Natural killer cell treated with Interleukin-12 subunit alpha and Interleukin-12 subunit beta and Interleukin-15 and Interleukin-18, amount 100 ng/mL, for 72 hours (primary cell): ENCODE measurements around the gene C9orf72. TPM values are rescaled to one million over a fixed set of nuclear protein-coding genes. Genes with fewer than 3 reads are reported as not detected.
A peak's percentile ranks its signal among the peaks of the same experiment; 100 is the strongest.
"Not testable (repeated sequence)": the region's sequence is repeated elsewhere in the genome, so short reads cannot be mapped to it uniquely, and the experiment has no call there.

Experiments used
- ATAC-seq, 2 donors: fragments of 150-1000 bp; cut with Tn5 transposase in 1 of 2; sonication (Bioruptor Pico), chemical (Tn5 transposase) in 1 of 2; 2 replicates each; pipeline ENCODE4 v1.10.0; 2021
- DNase-seq: peaks from one replicate; pipeline ENCODE4 v3.0.0; 2022; ENCODE audit warnings: low spot score
- H3K27ac Mint-ChIP-seq, 2 donors: 1 replicate in 1 of 2; 2 replicates in 1 of 2; pipeline ENCODE4 v1.8.0; 2022; ENCODE audit warnings: mixed read lengths in 2 of 2, mild to moderate bottlenecking in 1 of 2, moderate library complexity in 1 of 2
- H3K27me3 Mint-ChIP-seq, 2 donors: 1 replicate in 1 of 2; 2 replicates in 1 of 2; pipeline ENCODE4 v1.8.0; 2022; ENCODE audit warnings: mixed read lengths in 2 of 2
- H3K36me3 Mint-ChIP-seq: one replicate; pipeline ENCODE4 v1.8.0; 2022; ENCODE audit warnings: mixed read lengths
- H3K4me1 Mint-ChIP-seq, 2 donors: 1 replicate in 1 of 2; 2 replicates in 1 of 2; pipeline ENCODE4 v1.8.0; 2022; ENCODE audit warnings: low read depth in 2 of 2, mixed read lengths in 2 of 2, mild to moderate bottlenecking in 1 of 2
- H3K4me3 Mint-ChIP-seq: one replicate; pipeline ENCODE4 v1.8.0; 2022; ENCODE audit warnings: mixed read lengths
- H3K9me3 Mint-ChIP-seq: 2 replicates; pipeline ENCODE4 v1.8.0; 2022; ENCODE audit warnings: mixed read lengths
- total RNA-seq, 2 donors: library from RNA; stranded (reverse); gene quantifications; one replicate each; pipeline ENCODE4 v1.2.3, GENCODE V29; 2022

Gene C9orf72
- total RNA-seq, 2 donors from 2014 or later: 4.0 to 6.1 TPM

DNA sequence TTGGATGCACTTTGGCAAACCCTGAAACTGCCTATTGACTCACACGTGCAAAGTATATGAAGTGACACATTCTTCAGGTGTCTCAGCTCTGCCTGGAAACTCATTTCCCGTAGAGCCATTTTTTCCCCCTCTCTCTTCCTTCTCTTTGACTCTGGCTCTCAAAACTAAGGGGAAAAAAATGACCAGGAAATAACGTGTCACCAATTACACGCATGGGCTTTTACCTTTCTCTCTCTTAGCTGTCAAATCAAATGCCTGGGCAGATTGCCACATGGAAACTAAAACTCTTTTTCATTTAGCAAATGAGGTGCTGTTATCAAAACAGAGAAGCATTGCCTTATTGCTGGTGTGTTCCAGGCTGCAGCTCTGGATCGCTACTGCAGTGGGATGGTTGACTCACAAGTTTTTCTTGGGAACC lies 67.5 kb downstream of the C9orf72 start:
- H3K27me3 Mint-ChIP-seq: peaks cover 19 to 28% of the 10 kb centered on the region in 2 donors
- H3K4me3 Mint-ChIP-seq: no peak overlapping the region
- H3K27ac Mint-ChIP-seq: peak overlapping the region in 1 of 2 donors; percentile 18
- no peaks in the 10 kb centered on the region for H3K36me3 Mint-ChIP-seq
- H3K9me3 Mint-ChIP-seq: no peaks in the 10 kb centered on the region
- H3K4me1 Mint-ChIP-seq: peaks cover 2 to 4% of the 10 kb centered on the region in 2 donors
- DNase-seq (no peak), ATAC-seq (no peak)

DNA sequence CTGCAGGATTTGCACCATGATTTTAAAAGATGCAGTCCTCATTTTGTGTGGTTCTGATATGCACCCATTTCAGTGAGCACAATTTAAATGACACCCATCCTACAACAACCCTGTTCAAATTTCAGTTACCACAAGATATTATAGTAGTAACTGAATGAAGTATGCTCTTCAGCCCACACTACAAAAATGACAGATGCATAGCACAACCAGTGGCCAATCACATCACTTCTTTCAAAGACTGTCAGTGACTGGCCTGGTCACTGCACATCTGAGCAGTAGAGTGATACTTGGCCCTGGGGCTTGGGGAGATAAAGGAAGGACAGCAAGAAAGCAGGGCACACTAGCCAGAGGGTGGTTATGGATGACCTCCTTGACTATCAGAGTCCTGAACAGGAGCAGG lies 69.0 kb downstream of the C9orf72 start:
- H3K36me3 Mint-ChIP-seq: no peaks in the 10 kb centered on the region
- DNase-seq: no peak
- no peak for ATAC-seq
- no peak overlapping the region for H3K4me3 Mint-ChIP-seq
- H3K4me1 Mint-ChIP-seq: peaks cover 2 to 4% of the 10 kb centered on the region in 2 donors
- H3K27me3 Mint-ChIP-seq: peaks cover 19 to 28% of the 10 kb centered on the region in 2 donors
- no peaks in the 10 kb centered on the region for H3K9me3 Mint-ChIP-seq
- H3K27ac Mint-ChIP-seq: peak overlapping the region in 1 of 2 donors; percentile 17

DNA sequence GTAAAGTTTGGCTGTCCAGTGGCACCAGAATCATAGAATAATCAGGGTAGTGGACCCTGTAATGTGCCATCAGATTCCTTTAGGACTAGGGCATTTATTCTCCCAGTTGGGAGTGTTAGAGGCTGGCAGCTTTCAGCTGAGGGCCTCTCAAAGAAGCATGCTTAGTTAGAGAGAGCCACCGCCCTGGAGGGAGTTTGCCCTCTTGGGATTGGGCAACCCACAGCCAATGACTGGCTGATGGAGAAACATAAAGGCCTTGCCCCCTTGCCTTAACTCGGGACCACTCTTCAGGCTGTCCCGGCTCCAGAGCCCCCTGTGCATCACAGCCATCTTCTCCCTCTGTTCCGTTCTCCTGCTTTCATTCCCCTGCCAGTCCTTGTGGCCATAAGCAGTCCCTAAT lies 69.7 kb downstream of the C9orf72 start:
- H3K4me1 Mint-ChIP-seq: peaks cover 2 to 4% of the 10 kb centered on the region in 2 donors
- DNase-seq (no peak), ATAC-seq (no peak)
- no peaks in the 10 kb centered on the region for H3K9me3 Mint-ChIP-seq
- H3K27ac Mint-ChIP-seq: peak overlapping the region in 1 of 2 donors; percentile 17
- H3K4me3 Mint-ChIP-seq: no peak overlapping the region
- no peaks in the 10 kb centered on the region for H3K36me3 Mint-ChIP-seq
- peaks cover 14 to 22% of the 10 kb centered on the region in 2 donors for H3K27me3 Mint-ChIP-seq

DNA sequence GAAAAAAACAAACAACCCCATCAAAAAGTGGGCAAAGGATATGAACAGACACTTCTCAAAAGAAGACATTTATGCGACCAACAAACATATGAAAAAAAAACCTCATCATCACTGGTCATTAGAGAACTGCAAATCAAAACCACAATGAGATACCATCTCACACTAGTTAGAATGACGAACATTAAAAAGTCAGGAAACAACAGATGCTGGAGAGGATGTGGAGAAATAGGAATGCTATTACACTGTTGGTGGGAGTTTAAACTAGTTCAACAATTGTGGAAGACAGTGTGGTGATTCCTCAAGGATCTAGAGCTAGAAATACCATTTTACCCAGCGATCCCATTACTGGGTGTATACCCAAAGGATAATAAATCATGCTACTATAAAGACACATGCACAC lies 72.4 kb downstream of the C9orf72 start:
- not testable (repeated sequence) for ATAC-seq, H3K9me3 Mint-ChIP-seq, H3K36me3 Mint-ChIP-seq, H3K4me1 Mint-ChIP-seq, H3K4me3 Mint-ChIP-seq, DNase-seq, H3K27ac Mint-ChIP-seq
- H3K27me3 Mint-ChIP-seq: peaks cover 10 to 21% of the 10 kb centered on the region in 2 donors

DNA sequence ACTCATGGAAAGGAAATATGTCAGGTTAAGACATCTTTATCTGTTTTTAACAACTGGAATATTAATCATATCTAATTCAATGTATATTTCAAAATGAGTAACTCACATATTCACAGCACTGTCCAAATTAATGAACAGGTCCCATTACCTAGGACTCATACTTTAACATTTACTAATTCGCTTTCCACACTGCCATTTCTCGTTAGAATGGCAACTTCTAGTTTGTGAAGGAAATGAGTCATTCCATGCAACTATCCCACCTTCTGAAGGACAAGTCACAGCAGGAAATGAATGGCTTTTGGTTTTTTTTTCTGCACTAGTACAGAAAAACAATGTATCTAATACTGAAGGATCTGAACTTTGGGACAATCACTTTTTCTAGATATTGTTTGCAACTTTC lies 73.8 kb downstream of the C9orf72 start:
- ATAC-seq: peak; percentile 75 to 83
- peaks cover 0 to 2% of the 10 kb centered on the region in 2 donors for H3K4me1 Mint-ChIP-seq
- no peaks in the 10 kb centered on the region for H3K9me3 Mint-ChIP-seq
- no peak overlapping the region for H3K4me3 Mint-ChIP-seq
- H3K27ac Mint-ChIP-seq: peak overlapping the region in 1 of 2 donors; percentile 56
- H3K36me3 Mint-ChIP-seq: no peaks in the 10 kb centered on the region
- no peak for DNase-seq
- H3K27me3 Mint-ChIP-seq: peaks cover 7 to 17% of the 10 kb centered on the region in 2 donors

DNA sequence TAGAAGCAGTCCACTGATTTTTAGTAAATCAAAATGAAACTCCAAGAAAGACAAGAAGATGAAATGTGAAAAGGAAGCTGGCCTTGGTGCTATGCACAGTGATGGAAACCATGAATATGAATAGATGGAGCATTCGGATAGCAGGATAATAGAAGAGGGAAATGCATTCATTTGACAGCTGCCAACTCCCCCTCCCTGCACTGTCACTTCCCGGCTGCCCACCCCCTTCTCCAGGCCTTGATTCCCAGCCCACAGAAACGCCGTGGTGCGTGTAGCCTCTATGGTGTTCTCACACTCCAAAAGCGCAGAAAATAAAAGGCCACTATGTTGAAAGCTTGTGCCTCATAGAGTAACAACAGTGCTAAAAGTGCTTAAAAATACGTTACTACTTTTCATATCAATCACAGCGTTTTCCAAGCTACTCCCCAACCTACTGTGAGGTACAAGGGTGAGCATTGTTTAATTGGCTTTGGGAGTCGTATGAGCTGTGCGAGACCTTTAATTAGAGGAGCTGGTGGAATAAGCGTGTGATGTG lies 75.3 kb downstream of the C9orf72 start:
- no peak overlapping the region for H3K27ac Mint-ChIP-seq
- ATAC-seq (no peak), DNase-seq (no peak)
- no peaks in the 10 kb centered on the region for H3K9me3 Mint-ChIP-seq
- H3K36me3 Mint-ChIP-seq: no peaks in the 10 kb centered on the region
- peaks cover 0 to 2% of the 10 kb centered on the region in 2 donors for H3K4me1 Mint-ChIP-seq
- H3K4me3 Mint-ChIP-seq: no peak overlapping the region
- H3K27me3 Mint-ChIP-seq: peaks cover 5 to 17% of the 10 kb centered on the region in 2 donors

Other genes with a start within 250 kb of the C9orf72 start
- not detected for gene IFNK, start 49.2 kb downstream of the C9orf72 start, total RNA-seq
- gene MOB3B, start 43.7 kb downstream of the C9orf72 start, total RNA-seq: under 1 TPM; 0.11 to 0.59 TPM